Stomach (tissue), 4 donors: ENCODE results near the gene FETUB.

Source experiments
- CTCF ChIP-seq, 7 experiments: fragments of 450-650 bp in 4 of 7; fragments of 200-600 bp in 3 of 7; sonication (generic) in 3 of 7; IDR thresholded peaks; one replicate each; pipeline ENCODE4 v1.5.1; 2016 to 2019; ENCODE audit warnings: antibody characterized with exemption in 7 of 7, control low read depth in 2 of 7, mild to moderate bottlenecking in 1 of 7
- EP300 ChIP-seq: sonication (generic); formaldehyde crosslinking; IDR thresholded peaks from one replicate; pipeline ENCODE4 v1.6.1; 2017; ENCODE audit warnings: antibody characterized with exemption
- POLR2A ChIP-seq, 4 donors: fragments of 450-650 bp; IDR thresholded peaks; one replicate each; pipeline ENCODE4 v1.6.1; 2016; ENCODE audit warnings: antibody characterized with exemption in 4 of 4, control low read depth in 2 of 4, mild to moderate bottlenecking in 1 of 4, moderate library complexity in 1 of 4
- POLR2AphosphoS5 ChIP-seq, 3 donors: sonication (generic); formaldehyde crosslinking; IDR thresholded peaks; one replicate each; pipeline ENCODE4 v1.6.1; 2016; ENCODE audit warnings: antibody characterized with exemption in 3 of 3

GRCh38 chr3:186600896-186601295 is 39.3 kb upstream of the FETUB start:
- TF ChIP-seq CTCF (IDR thresholded peaks at IDR 0.05), result no peak
- no peak for TF ChIP-seq POLR2AphosphoS5 (IDR thresholded peaks at IDR 0.05)
- TF ChIP-seq EP300, result no peak
- no peak for TF ChIP-seq POLR2A (IDR thresholded peaks at IDR 0.05)
